B cell (primary cell): ENCODE results near the gene CAPZA2.

Experiments
- EZH2 ChIP-seq: IDR thresholded peaks from 2 replicates; pipeline ENCODE4 v1.6.1; 2012; ENCODE audit warnings: borderline replicate concordance, low read depth, mild to moderate bottlenecking, moderate library complexity, low read length; ENCODE audit not compliant: insufficient read depth, poor library complexity, severe bottlenecking
- TF ChIP-seq, protein P1 (sequence below): fragments of 200-600 bp; IDR thresholded peaks from one replicate; pipeline ENCODE4 v1.8.0; 2022; ENCODE audit warnings: antibody characterized with exemption, mild to moderate bottlenecking

DNA sequence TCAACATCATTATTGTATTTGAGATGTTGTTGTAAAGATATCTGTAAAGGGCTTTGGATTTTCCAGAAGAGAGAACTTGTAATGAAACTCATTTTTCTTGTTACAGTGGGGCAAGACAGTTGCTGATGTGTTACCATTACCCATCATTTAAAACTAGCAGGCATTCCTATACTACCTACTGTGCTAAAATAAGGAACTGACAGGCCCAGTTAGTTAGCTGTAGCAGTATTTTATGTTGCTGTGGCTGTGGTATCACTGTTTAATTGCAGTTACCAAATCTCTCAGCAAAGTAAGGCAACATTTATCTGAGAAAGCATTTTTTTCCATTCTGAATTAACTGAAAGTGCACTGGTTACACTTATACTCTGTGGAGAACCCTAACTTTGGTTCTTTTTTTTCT lies 100.8 kb downstream of the CAPZA2 start:
- TF ChIP-seq, protein P1, sequence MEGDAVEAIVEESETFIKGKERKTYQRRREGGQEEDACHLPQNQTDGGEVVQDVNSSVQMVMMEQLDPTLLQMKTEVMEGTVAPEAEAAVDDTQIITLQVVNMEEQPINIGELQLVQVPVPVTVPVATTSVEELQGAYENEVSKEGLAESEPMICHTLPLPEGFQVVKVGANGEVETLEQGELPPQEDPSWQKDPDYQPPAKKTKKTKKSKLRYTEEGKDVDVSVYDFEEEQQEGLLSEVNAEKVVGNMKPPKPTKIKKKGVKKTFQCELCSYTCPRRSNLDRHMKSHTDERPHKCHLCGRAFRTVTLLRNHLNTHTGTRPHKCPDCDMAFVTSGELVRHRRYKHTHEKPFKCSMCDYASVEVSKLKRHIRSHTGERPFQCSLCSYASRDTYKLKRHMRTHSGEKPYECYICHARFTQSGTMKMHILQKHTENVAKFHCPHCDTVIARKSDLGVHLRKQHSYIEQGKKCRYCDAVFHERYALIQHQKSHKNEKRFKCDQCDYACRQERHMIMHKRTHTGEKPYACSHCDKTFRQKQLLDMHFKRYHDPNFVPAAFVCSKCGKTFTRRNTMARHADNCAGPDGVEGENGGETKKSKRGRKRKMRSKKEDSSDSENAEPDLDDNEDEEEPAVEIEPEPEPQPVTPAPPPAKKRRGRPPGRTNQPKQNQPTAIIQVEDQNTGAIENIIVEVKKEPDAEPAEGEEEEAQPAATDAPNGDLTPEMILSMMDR: no peak
- TF ChIP-seq EZH2: no peak
